A673 (cell line): Measurements from ENCODE around the gene NAA10. TPM values are rescaled to one million over a fixed set of nuclear protein-coding genes. Genes with fewer than 3 reads are reported as not detected.

ENCODE experiments used
- BruUV-seq: library from RNA; stranded (reverse); fragments of 400-500 nt; replicated peaks from 2 replicates; lab custom pipeline; 2021; lab: Mats Ljungman, UMichigan
- CTCF ChIA-PET: fragments of 300-600 bp; sonication (Branson Sonifier 250); formaldehyde crosslinking; loops from one replicate; lab custom pipeline; 2022; ENCODE audit warnings: antibody characterized with exemption; lab: Charles Lee
- POLR2A ChIA-PET: fragments of 300-600 bp; sonication (Branson Sonifier 250); formaldehyde crosslinking; loops from one replicate; lab custom pipeline; 2022; ENCODE audit warnings: antibody characterized with exemption; ENCODE audit not compliant: low non-redundant PET; lab: Charles Lee
- DNase-seq: peaks from one replicate; pipeline ENCODE4 v3.0.0-alpha.2; 2015; ENCODE audit warnings: low spot score
- H3K27ac ChIP-seq: fragments of 200-600 bp; sonication (generic); 2 replicates; pipeline ENCODE4 v1.5.1; 2016; ENCODE audit warnings: mixed run types, low read depth, mild to moderate bottlenecking, mixed read lengths, antibody characterized with exemption, low read length; ENCODE audit not compliant: poor library complexity, severe bottlenecking
- H3K27me3 ChIP-seq: fragments of 200-600 bp; sonication (generic); replicated peaks from 2 replicates; pipeline ENCODE4 v1.6.1; 2017; ENCODE audit warnings: mixed run types, low read depth, mild to moderate bottlenecking, mixed read lengths, antibody characterized with exemption, low read length; ENCODE audit not compliant: insufficient read depth, poor library complexity
- H3K36me3 ChIP-seq: fragments of 200-600 bp; sonication (generic); 2 replicates; pipeline ENCODE4 v1.6.1; 2016; ENCODE audit warnings: mixed run types, mild to moderate bottlenecking, mixed read lengths, antibody characterized with exemption, low read length; ENCODE audit not compliant: insufficient read depth, poor library complexity, severe bottlenecking
- H3K4me1 ChIP-seq: fragments of 200-600 bp; sonication (generic); 2 replicates; pipeline ENCODE4 v1.6.1; 2017; ENCODE audit warnings: mixed run types, mild to moderate bottlenecking, mixed read lengths, antibody characterized with exemption, low read length; ENCODE audit not compliant: insufficient read depth, poor library complexity, severe bottlenecking
- H3K4me3 ChIP-seq: fragments of 200-600 bp; sonication (generic); 2 replicates; pipeline ENCODE4 v1.5.1; 2016; ENCODE audit warnings: low read depth, mixed run types, mild to moderate bottlenecking, mixed read lengths, low read length; ENCODE audit not compliant: poor library complexity, severe bottlenecking
- H3K9me3 ChIP-seq: fragments of 200-600 bp; sonication (generic); 2 replicates; pipeline ENCODE4 v1.6.1; 2016; ENCODE audit warnings: mixed run types, low read depth, mild to moderate bottlenecking, mixed read lengths, antibody characterized with exemption, low read length; ENCODE audit not compliant: poor library complexity, severe bottlenecking
- EZH2 ChIP-seq: fragments of 200-600 bp; sonication (generic); IDR thresholded peaks from 2 replicates; pipeline ENCODE4 v1.6.1; 2017; ENCODE audit warnings: borderline replicate concordance, low read depth, mild to moderate bottlenecking, mixed read lengths, antibody characterized with exemption, low read length; ENCODE audit not compliant: poor library complexity, severe bottlenecking
- intact Hi-C: fragments of 100-400 bp; cut with micrococcal nuclease; formaldehyde crosslinking; loops from one replicate; pipeline ENCODE4 v1.10.0; 2022; ENCODE audit not compliant: unreplicated experiment
- total RNA-seq: library from RNA; stranded (reverse); gene quantifications from 2 replicates; pipeline ENCODE4 v1.2.3, GENCODE V29; 2021
- TF ChIP-seq, protein P1 (sequence below): fragments of 300-800, 200-600 bp; sonication (generic); conservative IDR thresholded peaks from 2 replicates; pipeline ENCODE4 v1.5.1; 2017; ENCODE audit warnings: low read depth, mild to moderate bottlenecking, antibody characterized with exemption, low read length, moderate library complexity, mixed read lengths

The NAA10 gene
- total RNA-seq, 1 experiment from 2014 or later = 140 TPM

DNA sequence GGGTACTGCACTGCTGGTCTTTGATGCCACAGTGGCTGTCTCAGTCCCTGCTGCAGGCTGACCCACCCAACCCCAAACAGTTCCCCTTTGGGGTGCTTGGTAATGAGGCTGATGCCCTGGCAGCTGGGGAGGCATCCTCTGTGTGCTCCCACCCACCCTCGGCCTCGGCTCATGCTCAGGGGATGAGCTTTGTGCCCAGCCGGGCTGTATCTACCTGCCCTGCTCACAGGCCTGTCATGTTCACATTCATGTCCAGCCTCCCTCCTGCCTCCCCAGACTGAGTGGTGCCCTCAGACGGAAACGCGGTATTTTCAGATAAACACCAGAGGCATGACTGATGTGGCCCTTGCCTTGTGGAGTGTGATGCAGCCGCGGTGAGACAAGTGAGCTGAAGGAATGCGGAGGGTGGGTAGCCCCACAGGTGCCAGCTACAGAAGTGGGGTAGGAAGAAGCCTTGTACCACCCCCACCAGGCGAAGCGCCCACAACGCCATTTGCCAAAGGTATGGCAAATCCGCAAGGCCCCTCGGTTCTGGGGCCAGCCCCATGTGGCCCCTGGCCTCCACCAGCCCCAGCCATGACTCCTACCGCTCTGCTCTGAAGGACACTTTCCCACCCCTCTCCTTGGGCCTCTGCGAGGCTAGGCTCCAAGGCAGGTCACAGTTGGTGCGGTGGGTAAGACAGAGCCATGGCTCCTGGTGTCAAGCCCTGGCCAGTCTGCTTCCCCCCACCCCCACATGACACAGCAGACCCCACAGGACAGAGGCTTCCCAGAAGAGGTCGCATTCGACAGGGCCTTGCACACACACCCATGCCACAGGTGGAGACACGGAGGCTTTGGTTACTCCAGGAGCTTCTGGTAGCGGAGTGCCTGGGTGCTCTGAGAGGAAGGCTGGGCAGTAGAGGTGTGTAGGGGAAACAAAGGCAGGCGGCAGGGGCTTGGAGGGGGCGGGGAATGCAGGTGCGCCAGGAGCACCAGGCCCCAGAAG, 11.4 kb upstream of the NAA10 start:
- DNase-seq = no peak
- H3K27me3 ChIP-seq = no peaks in the 10 kb centered on the region
- no peaks in the 10 kb centered on the region for H3K4me1 ChIP-seq
- no peak overlapping the region for H3K27ac ChIP-seq
- BruUV-seq = no TSS peak
- peaks cover 21% of the 10 kb centered on the region for H3K36me3 ChIP-seq
- CTCF ChIA-PET = interaction anchor here (0.9 to 1.4 kb wide), 3 partner anchors 18 to 259 kb away, joined by 3 to 8 read pairs (median 3); partner anchors contain the start of gene SLC6A8
- POLR2A ChIA-PET = no interaction called here
- TF ChIP-seq, protein P1, sequence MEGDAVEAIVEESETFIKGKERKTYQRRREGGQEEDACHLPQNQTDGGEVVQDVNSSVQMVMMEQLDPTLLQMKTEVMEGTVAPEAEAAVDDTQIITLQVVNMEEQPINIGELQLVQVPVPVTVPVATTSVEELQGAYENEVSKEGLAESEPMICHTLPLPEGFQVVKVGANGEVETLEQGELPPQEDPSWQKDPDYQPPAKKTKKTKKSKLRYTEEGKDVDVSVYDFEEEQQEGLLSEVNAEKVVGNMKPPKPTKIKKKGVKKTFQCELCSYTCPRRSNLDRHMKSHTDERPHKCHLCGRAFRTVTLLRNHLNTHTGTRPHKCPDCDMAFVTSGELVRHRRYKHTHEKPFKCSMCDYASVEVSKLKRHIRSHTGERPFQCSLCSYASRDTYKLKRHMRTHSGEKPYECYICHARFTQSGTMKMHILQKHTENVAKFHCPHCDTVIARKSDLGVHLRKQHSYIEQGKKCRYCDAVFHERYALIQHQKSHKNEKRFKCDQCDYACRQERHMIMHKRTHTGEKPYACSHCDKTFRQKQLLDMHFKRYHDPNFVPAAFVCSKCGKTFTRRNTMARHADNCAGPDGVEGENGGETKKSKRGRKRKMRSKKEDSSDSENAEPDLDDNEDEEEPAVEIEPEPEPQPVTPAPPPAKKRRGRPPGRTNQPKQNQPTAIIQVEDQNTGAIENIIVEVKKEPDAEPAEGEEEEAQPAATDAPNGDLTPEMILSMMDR = no peak
- no peak for TF ChIP-seq EZH2
- H3K4me3 ChIP-seq = no peak overlapping the region
- intact Hi-C loops = loop anchor here (5.0 to 10.0 kb wide), 2 partner anchors 589 to 984 kb away; no protein-coding TSS in a partner anchor
- no peaks in the 10 kb centered on the region for H3K9me3 ChIP-seq

- TF ChIP-seq, protein P1 = no peak
- no peak for TF ChIP-seq EZH2
- Histone ChIP-seq H3K27me3 (no peaks in the 10 kb centered on the region), H3K4me3 (no peak overlapping the region), H3K36me3 (peaks cover 6% of the 10 kb centered on the region), H3K9me3 (no peaks in the 10 kb centered on the region), H3K4me1 (no peaks in the 10 kb centered on the region), H3K27ac (no peak overlapping the region)
- intact Hi-C loops = loop anchor here (5.0 to 10.0 kb wide), 2 partner anchors 590 to 982 kb away; no protein-coding TSS in a partner anchor
- CTCF ChIA-PET = interaction anchor here (0.6 kb wide), 3 partner anchors 20 to 881 kb away, joined by 7 to 8 read pairs (median 7); no protein-coding TSS in a partner anchor
- no TSS peak for BruUV-seq
- no peak for DNase-seq
- POLR2A ChIA-PET = no interaction called here
These were observed 9.9 kb upstream of the NAA10 start for GRCh38 chrX:153944800-153945150.

- Histone ChIP-seq H3K27me3 (no peaks in the 10 kb centered on the region), H3K36me3 (peaks cover 4% of the 10 kb centered on the region), H3K4me1 (no peaks in the 10 kb centered on the region), H3K27ac (no peak within 1 kb of the TSS), H3K9me3 (no peaks in the 10 kb centered on the region), H3K4me3 (peak within 1 kb of the TSS; percentile 30)
- DNase-seq = peak; percentile 52
- CTCF ChIA-PET = no interaction called here
- intact Hi-C loops = loop anchor here (10.0 kb wide), 1 partner anchor 591 kb away; no protein-coding TSS in a partner anchor
- BruUV-seq = no TSS peak
- no peak for TF ChIP-seq EZH2
- TF ChIP-seq, protein P1 = no peak
- POLR2A ChIA-PET = no interaction called here
These were observed 9.4 kb upstream of the NAA10 start, which contains the start of gene RENBP for GRCh38 chrX:153944140-153944799. RENBP (minus strand) TSS chrX:153944643; CDS start chrX:153944610, 33 bp downstream.
